K562 (cell line): ENCODE results near the gene PRDX1. TPM values are rescaled to one million over a fixed set of nuclear protein-coding genes. Genes with fewer than 3 reads are reported as not detected.

Experiments
- ATAC-seq: fragments of 200-7000 bp; cut with Tn5 transposase; 3 replicates; pipeline ENCODE4 v1.9.1; 2020; ENCODE audit warnings: moderate library complexity
- BruUV-seq: library from RNA; stranded (reverse); fragments of 400-500 nt; replicated peaks from 2 replicates; lab custom pipeline; 2021; lab: Mats Ljungman, UMichigan
- CTCF ChIA-PET: fragments of 300-600 bp; formaldehyde crosslinking; extraction: SDS; loops from one replicate; lab custom pipeline; 2021; ENCODE audit warnings: low intra/inter-chr PET ratio; lab: Yijun Ruan, JAX
- POLR2A ChIA-PET: fragments of 300-600, 350-650 bp; sonication (Branson Sonifier 250); formaldehyde crosslinking; extraction: SDS; loops from one replicate; lab custom pipeline; 2021; ENCODE audit warnings: antibody characterized with exemption, inconsistent platforms; lab: Yijun Ruan, JAX
- DNase-seq, 4 experiments: peaks; one replicate each; pipeline versions ENCODE4 v3.0.0 to v3.0.0-alpha.2; 2011 to 2018; ENCODE audit warnings: low spot score in 3 of 4, mixed read lengths in 3 of 4; ENCODE audit errors: extremely low read depth in 1 of 4
- FAIRE-seq: peaks from 2 replicates; lab custom pipeline; 2011; peaks lifted over from hg19 to GRCh38; lab: Jason Lieb, UNC
- H2AFZ ChIP-seq: 2 replicates; pipeline ENCODE4 v1.6.0; 2011; ENCODE audit warnings: low read depth, low read length, control low read depth, inconsistent platforms
- H3K27ac ChIP-seq: fragments of 200-600 bp; 3 replicates; pipeline ENCODE4 v1.8.0; 2011; ENCODE audit warnings: low read depth, mild to moderate bottlenecking, control low read depth, inconsistent platforms, low read length, moderate library complexity, mixed read lengths; ENCODE audit errors: extremely low read depth
- H3K27me3 ChIP-seq, 2 experiments: fragments of 300-600 bp in 1 of 2; 2 replicates in 1 of 2; 3 replicates in 1 of 2; pipeline versions ENCODE4 v1.6.0 to v1.8.0; 2011; ENCODE audit warnings: inconsistent platforms in 2 of 2, low read length in 2 of 2, mild to moderate bottlenecking in 1 of 2, mixed read lengths in 1 of 2, moderate library complexity in 1 of 2; ENCODE audit not compliant: control insufficient read depth in 2 of 2, insufficient read depth in 2 of 2
- H3K36me3 ChIP-seq: fragments of 300-600 bp; 3 replicates; pipeline ENCODE4 v1.8.0; 2011; ENCODE audit warnings: mild to moderate bottlenecking, low read length, inconsistent platforms; ENCODE audit not compliant: control insufficient read depth, insufficient read depth
- H3K4me1 ChIP-seq, 2 experiments: fragments of 200-600 bp in 1 of 2; replicated peaks in 1 of 2; 2 replicates in 1 of 2; 3 replicates in 1 of 2; pipeline versions ENCODE4 v1.5.1 to v1.8.0; 2011; ENCODE audit warnings: inconsistent platforms in 2 of 2, low read length in 2 of 2, mild to moderate bottlenecking in 1 of 2, mixed read lengths in 1 of 2, moderate library complexity in 1 of 2; ENCODE audit not compliant: control insufficient read depth in 2 of 2, insufficient read depth in 2 of 2
- H3K4me2 ChIP-seq: 2 replicates; pipeline ENCODE4 v1.6.1; 2011; ENCODE audit warnings: low read length, control low read depth, inconsistent platforms, mixed read lengths; ENCODE audit not compliant: insufficient read depth
- H3K4me3 ChIP-seq: fragments of 200-600 bp; sonication (generic), shearing (Covaris generic); 2 replicates; pipeline ENCODE4 v1.5.1; 2016; ENCODE audit warnings: control low read depth, inconsistent platforms
- H3K79me2 ChIP-seq: fragments of 200-600 bp; 3 replicates; pipeline ENCODE4 v1.8.0; 2011; ENCODE audit warnings: low read length, inconsistent platforms; ENCODE audit not compliant: control insufficient read depth, insufficient read depth
- H3K9ac ChIP-seq, 2 experiments: 2 replicates each; pipeline versions ENCODE4 v1.6.0 to v1.6.1; 2011; ENCODE audit warnings: low read depth in 2 of 2, low read length in 2 of 2, control low read depth in 1 of 2, inconsistent platforms in 1 of 2, mild to moderate bottlenecking in 1 of 2, mixed read lengths in 1 of 2; ENCODE audit not compliant: insufficient read depth in 1 of 2
- H3K9me1 ChIP-seq: one replicate; pipeline ENCODE4 v1.6.0; 2011; ENCODE audit warnings: inconsistent platforms, mild to moderate bottlenecking, low read length, moderate library complexity; ENCODE audit not compliant: control insufficient read depth, insufficient read depth
- H3K9me3 ChIP-seq: replicated peaks from 2 replicates; pipeline ENCODE4 v1.5.1; 2011; ENCODE audit warnings: low read depth, low read length, inconsistent platforms; ENCODE audit not compliant: control insufficient read depth, insufficient read depth
- H4K20me1 ChIP-seq: replicated peaks from 2 replicates; pipeline ENCODE4 v1.6.1; 2011; ENCODE audit warnings: low read length, inconsistent platforms, mixed read lengths; ENCODE audit not compliant: control insufficient read depth, insufficient read depth
- CAMTA2 ChIP-seq: fragments of 250-450 bp; sonication (Bioruptor Pico); conservative IDR thresholded peaks from 2 replicates; pipeline ENCODE4 v1.5.1; 2022
- CREB3L1 ChIP-seq: fragments of 450-650 bp; IDR thresholded peaks from 2 replicates; pipeline ENCODE4 v1.6.1; 2014; ENCODE audit warnings: low read depth, mild to moderate bottlenecking, moderate library complexity, borderline replicate concordance
- DNMT1 ChIP-seq: fragments of 450-650 bp; IDR thresholded peaks from 2 replicates; pipeline ENCODE4 v1.6.1; 2016; ENCODE audit warnings: antibody characterized with exemption, mild to moderate bottlenecking
- GABPB1 ChIP-seq: sonication (generic); formaldehyde crosslinking; IDR thresholded peaks from 2 replicates; pipeline ENCODE4 v1.8.0; 2022; ENCODE audit warnings: mild to moderate bottlenecking, missing genetic modification reagents
- HDGF ChIP-seq: fragments of 450-650 bp; IDR thresholded peaks from 2 replicates; pipeline ENCODE4 v1.6.1; 2016
- KDM1A ChIP-seq, 2 experiments: fragments of 450-650 bp; IDR thresholded peaks; 2 replicates each; pipeline ENCODE4 v1.6.1; 2016; ENCODE audit warnings: mild to moderate bottlenecking in 2 of 2
- KDM4B ChIP-seq, 2 experiments: fragments of 450-650 bp in 1 of 2; sonication (generic) in 1 of 2; IDR thresholded peaks; 2 replicates each; pipeline ENCODE4 v1.6.1; 2016 to 2017; ENCODE audit warnings: borderline replicate concordance in 2 of 2, antibody characterized with exemption in 1 of 2, low read depth in 1 of 2, mild to moderate bottlenecking in 1 of 2
- MED1 ChIP-seq: sonication (generic); formaldehyde crosslinking; IDR thresholded peaks from 2 replicates; pipeline ENCODE4 v1.8.1; 2023; ENCODE audit warnings: missing genetic modification reagents, borderline replicate concordance
- MEIS2 ChIP-seq: fragments of 450-650 bp; IDR thresholded peaks from 2 replicates; pipeline ENCODE4 v1.6.1; 2014; ENCODE audit warnings: mild to moderate bottlenecking; ENCODE audit not compliant: partially characterized antibody
- PURB ChIP-seq: sonication (generic); formaldehyde crosslinking; IDR thresholded peaks from 2 replicates; pipeline ENCODE4 v1.9.0; 2021; ENCODE audit warnings: low read depth, mild to moderate bottlenecking, missing genetic modification reagents
- RBFOX2 ChIP-seq: fragments of 200-400 bp; formaldehyde crosslinking; IDR thresholded peaks from 2 replicates; pipeline ENCODE4 v1.6.1; 2017; ENCODE audit warnings: low read depth, mild to moderate bottlenecking, low read length, moderate library complexity
- ZNF280A ChIP-seq: fragments of 450-650 bp; IDR thresholded peaks from 2 replicates; pipeline ENCODE4 v1.6.1; 2018; ENCODE audit warnings: mild to moderate bottlenecking, low read depth; ENCODE audit not compliant: partially characterized antibody
- ZNF398 ChIP-seq: fragments of 250-450 bp; sonication (Bioruptor Pico); IDR thresholded peaks from 2 replicates; pipeline ENCODE4 v1.8.0; 2021; ENCODE audit warnings: moderate library complexity, mild to moderate bottlenecking, inconsistent platforms
- whole genome bisulfite sequencing: fragments of 100-300 bp; shearing (Covaris generic); methylation state at CpG from one replicate; pipeline ENCODE4 v1.1.6; 2016; ENCODE audit warnings: low coverage, mixed read lengths; ENCODE audit not compliant: insufficient coverage; ENCODE audit errors: missing lambda C conversion rate; 5-methylcytosine and 5-hydroxymethylcytosine counted together
- in situ Hi-C: fragments of 300-500 bp; cut with MboI; formaldehyde crosslinking; loops from 4 replicates; pipeline ENCODE4 v1.15.0; 2018; ENCODE audit warnings: inconsistent platforms, mixed read lengths
- intact Hi-C: fragments of 100-400 bp; cut with micrococcal nuclease; formaldehyde crosslinking; loops from 2 replicates; pipeline ENCODE4 v1.14.2; 2022
- polyA plus RNA-seq, 8 experiments: library from polyadenylated mRNA; depleted of rRNA in 4 of 8; stranded (reverse) in 5 of 8; unstranded in 3 of 8; fragments of >200 nt; fragmentation: Nextera tagmentation in 2 of 8; fragmentation: Illumina TruSeq in 1 of 8; extraction: Ambion mirVana in 2 of 8; extraction: Trizol in 1 of 8; gene quantifications; 2 replicates each; pipeline versions ENCODE4 v1.2.1 to v1.2.3, GENCODE V29; 2011 to 2014; ENCODE audit warnings: inconsistent platforms in 1 of 8, missing spikeins in 1 of 8
- total RNA-seq, 7 experiments: library from RNA; depleted of rRNA in 6 of 7; stranded (reverse); fragments of >200 nt in 6 of 7; fragmentation: Illumina TruSeq in 2 of 7; extraction: Trizol in 2 of 7; gene quantifications; 2 replicates each; pipeline versions ENCODE4 v1.2.1 to v1.2.3, GENCODE V29; 2011 to 2021; ENCODE audit warnings: low replicate concordance in 1 of 7

The PRDX1 gene
- total and polyA plus RNA-seq, 9 of the 15 experiments (the other 6 are each of a cell fraction or from before 2014, with no cell fraction given) = 748 to 2,388 (median 1,045) TPM

GRCh38 chr1:45490626-45491486, 30.8 kb downstream of the PRDX1 start, which contains the start of gene TESK2:
Gene TESK2 (minus strand): TSS chr1:45491163. CDS start chr1:45457785, 33,378 bp downstream.
- no TSS peak for BruUV-seq
- Histone ChIP-seq H2AFZ (peak within 1 kb of the TSS; percentile 77), H3K27me3 (no peaks in the 10 kb centered on the region), H3K4me2 (peak within 1 kb of the TSS; percentile 77), H3K9me1 (no peaks in the 10 kb centered on the region), H3K4me3 (peak within 1 kb of the TSS; percentile 57), H3K27ac (peak within 1 kb of the TSS; percentile 52), H3K79me2 (no peaks in the 10 kb centered on the region), H4K20me1 (no peaks in the 10 kb centered on the region), H3K9ac (peak within 1 kb of the TSS; percentile 64 to 93), H3K9me3 (peaks cover 4% of the 10 kb centered on the region; the same call in 1 of the 2 replicates), H3K4me1 (peaks cover 9 to 20% of the 10 kb centered on the region in 2 experiments; a peak in 4 of 5 replicates), H3K36me3 (no peaks in the 10 kb centered on the region)
- ChIA-PET POLR2A (interaction anchor here (0.6 to 1.9 kb wide), 16 partner anchors 9 to 868 kb away, joined by 3 to 18 read pairs (median 4); partner anchors contain the start of genes CCDC163, MMACHC and PRDX1), CTCF (interaction anchor here (0.7 to 5.8 kb wide), 4 partner anchors 131 to 477 kb away, joined by 3 to 106 read pairs (median 13); partner anchors contain the start of gene TMEM69)
- in situ Hi-C loops = loop anchor here (5.0 to 10.0 kb wide), 3 partner anchors 144 to 686 kb away; partner anchors contain the start of genes BTBD19, DYNLT4, HECTD3 and PLK3
- peak; percentile 93 for ATAC-seq
- intact Hi-C loops = loop anchor here (5.0 kb wide), 2 partner anchors 149 to 759 kb away; partner anchors contain the start of genes MUTYH, RNU5D-1 and TOE1
- peak; percentile 89 to 95 (median 92) for DNase-seq
- peak; percentile 87 for FAIRE-seq
- 39% methylated on average over 57 of the region's 64 CpGs for WGBS
- no peak for TF ChIP-seq ZNF280A
- TF ChIP-seq HDGF = no peak
- no peak; a peak in 1 of 4 replicates for TF ChIP-seq KDM4B (IDR thresholded peaks at IDR 0.05; ENCODE audit: borderline replicate concordance in 2 of 2, low read depth in 1 of 2)
- no peak for TF ChIP-seq ZNF398 (CRISPR knock-in tag)
- no peak for TF ChIP-seq DNMT1
- TF ChIP-seq CAMTA2 (CRISPR knock-in tag) = no peak
- peak; percentile 50; the same call in 1 of the 2 replicates for TF ChIP-seq GABPB1 (CRISPR knock-in tag)
- TF ChIP-seq MED1 (CRISPR knock-in tag) = no peak
- no peak for TF ChIP-seq PURB (CRISPR knock-in tag)
- TF ChIP-seq RBFOX2 = peak; percentile 77
- TF ChIP-seq MEIS2 = peak; percentile 86
- no peak for TF ChIP-seq KDM1A (IDR thresholded peaks at IDR 0.05)
- peak; percentile 62; the same call in 1 of the 2 replicates for TF ChIP-seq CREB3L1
